CD14-positive monocyte (primary cell): ENCODE measurements around the gene SQSTM1. TPM values are rescaled to one million over a fixed set of nuclear protein-coding genes. Genes with fewer than 3 reads are reported as not detected.
"Not testable (repeated sequence)": the region's sequence is repeated elsewhere in the genome, so short reads cannot be mapped to it uniquely, and the experiment has no call there.

Source experiments
- DNase-seq, 3 donors: peaks; one replicate each; pipeline ENCODE4 v3.0.0-alpha.2; 2011 to 2022
- H2AFZ ChIP-seq: 2 replicates; pipeline ENCODE4 v1.6.0; 2012; ENCODE audit warnings: mild to moderate bottlenecking, low read depth, low read length, inconsistent platforms; ENCODE audit not compliant: insufficient read depth, poor library complexity, severe bottlenecking
- H3K27ac ChIP-seq, 2 donors: 1 replicate in 1 of 2; 2 replicates in 1 of 2; pipeline ENCODE4 v1.5.1; 2012 to 2013; ENCODE audit warnings: low read length in 2 of 2, control low read depth in 1 of 2, inconsistent platforms in 1 of 2, low read depth in 1 of 2, mild to moderate bottlenecking in 1 of 2
- H3K27me3 ChIP-seq, 2 donors: one replicate each; pipeline versions ENCODE4 v1.6.0 to v1.6.1; 2011 to 2013; ENCODE audit warnings: low read length in 2 of 2; ENCODE audit not compliant: control insufficient read depth in 2 of 2, insufficient read depth in 2 of 2
- H3K36me3 ChIP-seq, 2 donors: replicated peaks in 1 of 2; 1 replicate in 1 of 2; 2 replicates in 1 of 2; pipeline versions ENCODE4 v1.5.1 to v1.6.1; 2012 to 2013; ENCODE audit warnings: low read length in 2 of 2, control low read depth in 1 of 2, inconsistent platforms in 1 of 2, mild to moderate bottlenecking in 1 of 2; ENCODE audit not compliant: insufficient read depth in 2 of 2, control insufficient read depth in 1 of 2
- H3K4me1 ChIP-seq, 2 donors: 1 replicate in 1 of 2; 2 replicates in 1 of 2; pipeline versions ENCODE4 v1.5.1 to v1.6.1; 2012 to 2013; ENCODE audit warnings: low read length in 2 of 2, control low read depth in 1 of 2, inconsistent platforms in 1 of 2, mild to moderate bottlenecking in 1 of 2, moderate library complexity in 1 of 2; ENCODE audit not compliant: insufficient read depth in 2 of 2, control insufficient read depth in 1 of 2
- H3K4me2 ChIP-seq: replicated peaks from 2 replicates; pipeline ENCODE3; 2012; ENCODE audit warnings: low read length, moderate library complexity, mild to moderate bottlenecking; ENCODE audit not compliant: poor library complexity, severe bottlenecking; ENCODE audit errors: extremely low read depth
- H3K4me3 ChIP-seq, 3 experiments: fragments of 200-600 bp in 1 of 3; sonication (generic) in 1 of 3; replicated peaks in 1 of 3; 1 replicate in 2 of 3; 2 replicates in 1 of 3; pipeline ENCODE4 v1.5.1; 2011 to 2013; ENCODE audit warnings: low read length in 3 of 3, mild to moderate bottlenecking in 3 of 3, control low read depth in 2 of 3, low read depth in 2 of 3, inconsistent platforms in 1 of 3, moderate library complexity in 1 of 3
- H3K79me2 ChIP-seq: 2 replicates; pipeline ENCODE4 v1.6.0; 2012; ENCODE audit warnings: mild to moderate bottlenecking, control low read depth, inconsistent platforms, low read length, moderate library complexity; ENCODE audit not compliant: insufficient read depth
- H3K9ac ChIP-seq: 2 replicates; pipeline ENCODE4 v1.6.0; 2017; ENCODE audit warnings: low read length, mild to moderate bottlenecking; ENCODE audit not compliant: insufficient read depth, poor library complexity, severe bottlenecking
- H3K9me3 ChIP-seq, 2 donors: replicated peaks in 1 of 2; 1 replicate in 1 of 2; 2 replicates in 1 of 2; pipeline versions ENCODE4 v1.5.1 to v1.6.1; 2012 to 2013; ENCODE audit warnings: low read length in 2 of 2, control low read depth in 1 of 2; ENCODE audit not compliant: control insufficient read depth in 1 of 2, insufficient read depth in 1 of 2
- H4K20me1 ChIP-seq: 2 replicates; pipeline ENCODE4 v1.6.0; 2012; ENCODE audit warnings: mild to moderate bottlenecking, low read length, control low read depth, moderate library complexity; ENCODE audit not compliant: insufficient read depth
- H3K27ac Mint-ChIP-seq, 7 donors: one replicate each; pipeline ENCODE4 v1.8.0; 2020; ENCODE audit warnings: mild to moderate bottlenecking in 7 of 7, mixed read lengths in 7 of 7, moderate library complexity in 6 of 7, inconsistent platforms in 2 of 7
- H3K27me3 Mint-ChIP-seq, 3 donors: one replicate each; pipeline ENCODE4 v1.8.0; 2021 to 2022; ENCODE audit warnings: low read depth in 3 of 3, mild to moderate bottlenecking in 3 of 3, mixed read lengths in 3 of 3, moderate library complexity in 3 of 3, inconsistent platforms in 1 of 3
- H3K36me3 Mint-ChIP-seq, 2 donors: one replicate each; pipeline ENCODE4 v1.8.0; 2020; ENCODE audit warnings: mixed read lengths in 2 of 2, inconsistent platforms in 1 of 2, mild to moderate bottlenecking in 1 of 2
- H3K4me1 Mint-ChIP-seq: one replicate; pipeline ENCODE4 v1.8.0; 2020; ENCODE audit warnings: mild to moderate bottlenecking, mixed read lengths
- H3K4me3 Mint-ChIP-seq, 2 donors: one replicate each; pipeline ENCODE4 v1.8.0; 2020; ENCODE audit warnings: mild to moderate bottlenecking in 2 of 2, mixed read lengths in 2 of 2, moderate library complexity in 1 of 2
- H3K9me3 Mint-ChIP-seq, 7 donors: one replicate each; pipeline ENCODE4 v1.8.0; 2020 to 2022; ENCODE audit warnings: mixed read lengths in 7 of 7, mild to moderate bottlenecking in 6 of 7, moderate library complexity in 6 of 7, inconsistent platforms in 2 of 7
- WGBS: methylation state at CpG from one replicate; pipeline ENCODE4 v1.1.5; 2013; ENCODE audit warnings: missing lambda C conversion rate; ENCODE audit not compliant: insufficient coverage; 5-methylcytosine and 5-hydroxymethylcytosine counted together
- intact Hi-C, 2 donors: fragments of 100-400 bp; cut with micrococcal nuclease; formaldehyde crosslinking; loops; one replicate each; pipeline versions ENCODE4 v1.15.0 to v1.15.1; 2023
- polyA plus RNA-seq, 3 donors: library from polyadenylated mRNA; depleted of rRNA in 1 of 3; unstranded in 2 of 3; stranded (reverse) in 1 of 3; fragments of 300-500 nt in 2 of 3; fragments of >200 nt in 1 of 3; fragmentation: Illumina TruSeq in 2 of 3; gene quantifications; 1 replicate in 2 of 3; 2 replicates in 1 of 3; pipeline ENCODE4 v1.2.3, GENCODE V29; 2012 to 2021
- TF ChIP-seq, protein P1 (sequence below): fragments of 200-600 bp; IDR thresholded peaks from one replicate; pipeline ENCODE4 v1.8.0; 2022; ENCODE audit warnings: antibody characterized with exemption, mild to moderate bottlenecking

SQSTM1 gene
- polyA plus RNA-seq, 3 donors: 182 to 312 (median 275) TPM

GRCh38 chr5:179788193-179788854, 32.4 kb upstream of the SQSTM1 start:
- H3K27ac ChIP-seq: no peak overlapping the region
- H3K36me3 ChIP-seq: no peaks in the 10 kb centered on the region
- H3K36me3 Mint-ChIP-seq: peaks cover 0 to 2% of the 10 kb centered on the region in 2 donors
- H4K20me1 ChIP-seq: peaks cover 10% of the 10 kb centered on the region
- no peak overlapping the region for H2AFZ ChIP-seq
- no peak overlapping the region for H3K27ac Mint-ChIP-seq
- H3K9ac ChIP-seq: no peak overlapping the region
- no peaks in the 10 kb centered on the region for H3K79me2 ChIP-seq
- H3K27me3 Mint-ChIP-seq: peaks cover 0 to 3% (median 3%) of the 10 kb centered on the region in 3 donors
- no peaks in the 10 kb centered on the region for H3K9me3 ChIP-seq
- H3K9me3 Mint-ChIP-seq: peaks cover 0 to 3% (median 2%) of the 10 kb centered on the region in 7 donors
- H3K4me3 Mint-ChIP-seq: no peak overlapping the region
- H3K4me3 ChIP-seq: no peak overlapping the region
- no peak overlapping the region for H3K4me2 ChIP-seq
- intact Hi-C loops: no loop called here
- no peak for DNase-seq
- 100% methylated on average over 5 of the region's 7 CpGs for WGBS
- peaks cover 31% of the 10 kb centered on the region for H3K4me1 Mint-ChIP-seq
- TF ChIP-seq, protein P1, sequence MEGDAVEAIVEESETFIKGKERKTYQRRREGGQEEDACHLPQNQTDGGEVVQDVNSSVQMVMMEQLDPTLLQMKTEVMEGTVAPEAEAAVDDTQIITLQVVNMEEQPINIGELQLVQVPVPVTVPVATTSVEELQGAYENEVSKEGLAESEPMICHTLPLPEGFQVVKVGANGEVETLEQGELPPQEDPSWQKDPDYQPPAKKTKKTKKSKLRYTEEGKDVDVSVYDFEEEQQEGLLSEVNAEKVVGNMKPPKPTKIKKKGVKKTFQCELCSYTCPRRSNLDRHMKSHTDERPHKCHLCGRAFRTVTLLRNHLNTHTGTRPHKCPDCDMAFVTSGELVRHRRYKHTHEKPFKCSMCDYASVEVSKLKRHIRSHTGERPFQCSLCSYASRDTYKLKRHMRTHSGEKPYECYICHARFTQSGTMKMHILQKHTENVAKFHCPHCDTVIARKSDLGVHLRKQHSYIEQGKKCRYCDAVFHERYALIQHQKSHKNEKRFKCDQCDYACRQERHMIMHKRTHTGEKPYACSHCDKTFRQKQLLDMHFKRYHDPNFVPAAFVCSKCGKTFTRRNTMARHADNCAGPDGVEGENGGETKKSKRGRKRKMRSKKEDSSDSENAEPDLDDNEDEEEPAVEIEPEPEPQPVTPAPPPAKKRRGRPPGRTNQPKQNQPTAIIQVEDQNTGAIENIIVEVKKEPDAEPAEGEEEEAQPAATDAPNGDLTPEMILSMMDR: no peak
- peaks cover 29 to 34% of the 10 kb centered on the region in 2 donors for H3K4me1 ChIP-seq
- no peaks in the 10 kb centered on the region for H3K27me3 ChIP-seq

- H3K27me3 ChIP-seq, H3K27ac ChIP-seq, H3K79me2 ChIP-seq, H3K4me2 ChIP-seq, DNase-seq, H3K9ac ChIP-seq, H3K9me3 ChIP-seq, H3K27ac Mint-ChIP-seq, H3K27me3 Mint-ChIP-seq, H3K4me3 Mint-ChIP-seq, H3K36me3 Mint-ChIP-seq, H3K4me3 ChIP-seq, H3K9me3 Mint-ChIP-seq, H3K36me3 ChIP-seq, intact Hi-C loops, H2AFZ ChIP-seq: not testable (repeated sequence)
- H3K4me1 Mint-ChIP-seq: peaks cover 40% of the 10 kb centered on the region
- Histone ChIP-seq H4K20me1 (peaks cover 17% of the 10 kb centered on the region), H3K4me1 (peaks cover 39 to 44% of the 10 kb centered on the region in 2 donors)
- WGBS: 100% methylated on average over 1 of the region's 9 CpGs
These were observed 31.4 kb upstream of the SQSTM1 start for GRCh38 chr5:179789278-179789677.
